Activated T-cell treated with anti-CD3 and anti-CD28 coated beads for 24 hours (primary cell): ENCODE results near the gene SOBP.
"Not testable (repeated sequence)": the region's sequence is repeated elsewhere in the genome, so short reads cannot be mapped to it uniquely, and the experiment has no call there.

Source experiments
- DNase-seq: peaks from one replicate; pipeline ENCODE4 v3.0.0-alpha.2; 2020; ENCODE audit warnings: low read depth

Gene SOBP

DNA sequence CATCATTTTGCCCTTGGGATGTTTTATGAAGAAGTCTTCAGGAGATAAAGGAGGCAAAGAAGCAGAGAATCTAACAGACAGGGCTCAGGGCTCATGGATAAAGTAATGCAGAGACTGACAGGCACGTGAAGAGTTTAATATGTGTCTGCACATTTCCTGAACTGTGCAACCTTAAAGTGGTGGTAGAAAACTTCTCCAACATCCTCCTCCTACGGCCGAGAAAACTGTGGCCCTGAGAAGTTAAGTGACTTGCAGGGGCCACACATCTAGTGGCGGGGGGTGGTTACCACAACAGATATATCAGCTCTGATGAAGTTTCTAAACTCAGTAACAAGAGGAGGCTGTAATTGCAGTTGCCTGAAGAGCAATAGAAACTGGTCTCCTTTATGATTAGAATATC is 61.0 kb downstream of the SOBP start:
- DNase-seq = no peak

DNA sequence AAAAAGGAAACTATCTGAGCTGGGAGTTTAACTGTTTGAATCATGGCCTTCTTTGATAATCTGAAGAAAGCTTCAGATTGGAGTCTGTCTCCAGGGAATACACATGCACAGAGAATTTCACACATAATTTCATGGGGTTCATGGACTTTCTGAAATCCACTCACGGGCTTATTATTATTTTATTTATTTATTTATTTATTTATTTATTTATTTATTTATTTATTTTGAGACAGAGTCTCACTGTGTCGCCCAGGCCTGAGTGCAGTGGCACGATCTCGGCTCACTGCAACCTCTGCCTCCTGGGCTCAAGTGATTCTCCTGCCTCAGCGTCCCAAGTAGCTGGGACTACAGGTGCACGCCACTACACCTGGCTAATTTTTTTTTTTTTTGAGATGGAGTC is 63.2 kb downstream of the SOBP start:
- not testable (repeated sequence) for DNase-seq

DNA sequence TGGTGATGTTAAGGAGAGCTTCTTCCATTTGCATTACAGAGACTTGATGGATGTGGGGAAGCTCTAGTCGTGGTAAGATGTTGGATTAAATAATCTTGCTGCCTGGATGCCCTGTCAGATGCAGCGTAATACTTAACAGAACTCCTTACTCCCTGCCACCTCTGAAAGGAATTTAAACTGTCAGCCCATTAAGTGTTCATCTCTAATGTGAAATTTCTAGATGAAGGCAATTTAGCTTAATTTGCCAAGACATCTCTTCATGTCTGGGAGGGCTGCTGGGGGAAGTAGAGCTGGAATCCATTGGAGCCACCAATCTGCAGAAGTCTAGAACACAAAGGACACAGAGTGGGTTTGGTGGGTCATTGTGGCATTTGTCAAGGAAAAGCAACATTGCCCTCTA is 64.4 kb downstream of the SOBP start:
- no peak for DNase-seq

- no peak for DNase-seq
These were observed 65.0 kb downstream of the SOBP start for GRCh38 chr6:107554918-107555317.

GRCh38 chr6:107555449-107555848 is 65.5 kb downstream of the SOBP start:
- no peak for DNase-seq

DNA sequence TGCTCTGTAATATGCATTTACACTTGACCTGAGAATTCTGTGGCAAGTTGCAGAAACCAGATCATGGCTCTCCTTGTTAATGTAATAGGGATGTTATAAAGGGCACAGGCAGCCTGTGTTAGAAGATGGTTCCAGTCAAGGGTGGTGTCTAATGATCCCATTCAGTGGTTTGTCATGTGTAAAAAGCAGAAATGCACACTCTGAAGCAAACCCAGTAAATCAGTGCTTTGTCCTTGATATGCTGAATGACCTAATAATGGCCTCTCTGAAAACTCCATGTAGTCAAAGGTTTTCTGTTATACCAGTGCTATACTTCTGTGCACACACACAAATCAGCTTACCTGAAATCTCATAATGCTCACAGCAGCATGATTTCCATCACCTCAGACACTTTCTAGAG is 66.2 kb downstream of the SOBP start:
- DNase-seq = no peak

DNA sequence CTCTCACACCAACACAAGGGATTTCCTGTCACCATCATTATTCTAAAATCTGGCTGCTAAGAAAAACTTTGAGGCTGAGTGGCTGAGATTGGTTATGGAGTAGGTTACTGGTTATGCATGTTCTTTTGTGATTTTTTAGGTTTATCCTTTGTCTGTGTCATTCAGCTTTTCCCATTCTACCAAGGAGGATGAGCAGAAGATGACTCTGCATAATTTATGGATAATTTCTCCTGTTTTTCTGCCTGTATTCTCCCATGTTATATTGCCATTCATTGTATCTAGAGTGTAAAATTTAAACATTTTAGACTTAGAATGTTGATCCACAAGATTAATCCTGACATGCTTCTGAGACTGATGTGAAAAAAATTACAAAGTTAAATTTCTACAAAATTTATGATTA is 67.8 kb downstream of the SOBP start:
- no peak for DNase-seq

DNA sequence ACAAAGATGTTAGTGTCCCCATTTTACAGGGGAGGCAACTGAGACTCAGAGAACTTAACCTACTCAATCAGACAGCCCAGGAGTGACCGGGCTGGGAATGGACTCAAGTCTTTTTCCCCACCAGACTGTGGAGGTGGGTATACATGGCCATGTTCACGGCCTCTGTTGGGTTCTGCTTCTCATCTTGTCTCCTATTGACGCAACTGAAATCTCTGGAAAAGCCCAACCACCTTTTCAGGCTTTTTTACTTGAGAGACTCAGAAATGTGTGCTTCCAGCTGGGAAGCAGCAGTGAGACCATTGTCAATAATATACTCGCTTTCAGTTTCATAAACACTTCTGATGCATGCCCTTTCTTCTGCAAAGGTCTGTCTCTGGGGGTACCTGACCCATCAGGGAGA is 70.7 kb downstream of the SOBP start:
- DNase-seq = no peak

GRCh38 chr6:107561306-107561705 is 71.4 kb downstream of the SOBP start:
- no peak for DNase-seq

DNA sequence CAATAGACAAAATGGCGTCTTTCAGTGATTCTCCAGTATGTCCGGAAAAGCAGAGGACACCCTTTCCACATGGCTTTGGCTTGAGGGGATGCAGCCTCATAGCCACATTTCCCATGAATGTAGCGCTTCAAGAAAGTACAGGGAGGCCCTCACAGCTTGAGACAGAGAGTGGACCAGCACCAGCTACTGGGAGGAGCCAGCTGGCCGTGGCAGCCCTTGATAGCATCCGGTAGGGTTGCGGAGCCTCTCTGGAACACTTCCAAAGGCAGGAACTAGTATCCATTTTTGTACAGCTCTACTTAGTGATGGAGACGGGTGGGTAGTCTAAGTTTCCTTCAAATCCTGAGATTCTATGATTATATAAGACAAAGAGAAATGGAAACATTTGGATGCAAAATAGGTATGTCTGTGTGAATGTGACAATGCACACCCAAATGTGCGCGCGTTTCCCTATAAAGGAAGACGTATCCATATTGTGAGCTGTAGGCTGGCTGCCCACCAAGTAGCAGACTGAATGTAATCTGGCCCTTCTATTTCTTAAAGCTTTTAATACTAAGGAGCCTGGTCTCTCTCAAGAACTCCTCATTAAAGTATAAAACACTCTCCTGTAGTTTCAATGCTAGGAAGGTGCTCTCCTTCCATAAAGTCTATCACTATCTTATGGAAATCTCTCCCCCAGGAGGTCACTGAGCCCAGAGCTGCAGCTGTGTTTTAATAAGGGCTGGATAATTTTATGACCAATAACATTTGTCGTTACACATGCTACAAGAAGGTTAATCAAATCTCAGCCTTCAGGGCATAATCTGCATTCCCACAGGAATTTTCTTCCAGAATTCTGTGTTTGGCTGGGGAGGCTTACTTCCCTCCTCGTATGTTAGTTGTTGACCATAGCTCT is 74.0 kb downstream of the SOBP start:
- DNase-seq = no peak

- no peak for DNase-seq
These were observed 74.7 kb downstream of the SOBP start for GRCh38 chr6:107564589-107564951.

DNA sequence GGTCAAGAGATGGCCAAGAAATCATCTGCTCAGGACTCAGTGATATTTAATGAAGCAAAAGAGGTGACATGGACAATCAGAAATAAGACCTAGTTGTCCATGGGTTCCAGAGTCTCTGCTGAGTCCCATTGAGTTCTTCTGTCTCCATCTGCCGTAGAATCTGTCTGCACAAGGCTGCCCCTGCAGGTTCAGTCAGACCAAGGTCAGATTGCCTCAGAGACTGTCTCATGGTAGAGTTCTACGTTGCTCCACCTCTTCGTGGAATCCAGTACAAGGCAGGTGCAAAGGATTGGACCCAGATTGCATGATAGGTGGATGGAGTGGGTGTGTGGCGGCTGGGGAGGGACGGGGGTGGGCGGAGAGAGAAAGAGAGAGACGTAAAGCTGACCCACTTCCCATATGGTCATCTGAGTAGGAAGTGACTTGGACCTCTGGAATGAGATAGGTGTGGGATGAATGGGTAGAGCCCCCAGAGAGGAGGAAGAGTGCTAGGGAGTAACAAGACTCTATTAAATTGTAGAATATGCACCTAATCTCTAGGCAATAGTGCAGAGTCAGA is 75.3 kb downstream of the SOBP start:
- no peak for DNase-seq

DNA sequence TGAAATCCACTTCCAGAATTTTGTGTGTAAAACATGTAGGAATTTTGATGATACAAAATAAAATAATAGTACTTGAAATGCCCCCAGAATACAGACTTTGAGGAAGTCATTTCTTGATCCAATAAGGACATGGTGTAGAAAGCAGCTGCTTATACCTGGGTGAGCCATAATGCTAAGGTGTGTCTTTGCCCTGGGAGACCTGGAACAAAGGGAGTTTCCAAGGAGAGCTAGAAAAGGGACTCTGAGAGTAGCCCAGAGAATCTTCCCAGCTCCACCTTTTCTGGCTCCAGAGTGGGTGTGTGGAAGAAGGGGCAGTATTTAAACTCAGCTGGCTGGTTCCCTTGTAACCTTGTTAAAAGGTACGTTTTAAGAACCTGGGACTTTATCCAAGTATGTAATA is 77.7 kb downstream of the SOBP start:
- DNase-seq = no peak

DNA sequence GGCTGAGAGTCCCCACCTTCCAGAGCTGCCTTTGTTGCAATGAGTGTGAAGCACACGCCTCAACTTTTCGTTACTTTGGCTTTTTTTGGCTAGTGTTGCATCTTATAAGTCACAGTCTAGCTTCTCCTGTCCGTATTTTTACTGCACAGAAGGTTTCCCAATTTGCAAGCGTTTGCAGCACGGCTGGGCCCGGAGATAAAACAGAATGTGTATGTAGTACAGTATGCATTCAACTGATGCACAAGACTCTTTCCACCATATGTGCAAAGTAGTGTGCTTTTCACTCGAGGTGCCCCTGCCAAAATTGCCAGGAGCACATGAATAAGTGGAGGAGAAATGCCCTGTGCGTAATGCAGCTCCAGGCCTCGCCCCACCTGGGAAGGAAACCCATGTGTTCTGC is 79.6 kb downstream of the SOBP start:
- no peak for DNase-seq

GRCh38 chr6:107571354-107571753 is 81.4 kb downstream of the SOBP start:
- no peak for DNase-seq

- DNase-seq = no peak
These were observed 83.0 kb downstream of the SOBP start for GRCh38 chr6:107572886-107573285.

- DNase-seq = no peak
These were observed 84.9 kb downstream of the SOBP start for GRCh38 chr6:107574856-107575255.

GRCh38 chr6:107576852-107577251 is 86.9 kb downstream of the SOBP start:
- no peak for DNase-seq

- no peak for DNase-seq
These were observed 88.9 kb downstream of the SOBP start for GRCh38 chr6:107578642-107579341.

DNA sequence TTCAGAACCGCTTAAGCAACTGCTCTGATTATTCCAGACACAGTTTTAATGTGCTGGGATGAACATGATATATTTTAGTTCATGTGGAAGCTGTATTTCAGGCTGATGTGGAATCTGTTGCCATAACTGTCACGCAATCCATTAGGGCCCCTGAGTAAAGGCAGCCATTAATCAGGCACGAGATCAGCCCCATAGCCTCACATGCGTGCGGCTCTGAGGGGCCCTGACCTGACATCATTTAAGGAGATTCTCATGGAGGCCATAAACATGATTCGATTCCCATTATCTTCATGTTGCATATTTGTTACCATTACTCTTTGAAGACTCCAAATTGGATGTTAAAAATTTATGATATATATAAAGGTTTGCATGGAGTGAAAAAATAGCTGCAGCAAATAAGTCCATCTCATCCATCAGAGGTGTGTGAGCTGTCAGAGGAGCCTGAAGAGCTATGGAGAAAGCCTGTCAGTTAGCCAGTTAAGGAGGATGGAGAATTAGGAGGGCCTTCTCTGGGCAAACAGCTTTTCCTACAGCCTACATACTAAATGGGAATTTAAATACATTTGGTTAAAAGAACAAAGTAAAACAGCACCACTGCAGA is 89.6 kb downstream of the SOBP start:
- no peak for DNase-seq

DNA sequence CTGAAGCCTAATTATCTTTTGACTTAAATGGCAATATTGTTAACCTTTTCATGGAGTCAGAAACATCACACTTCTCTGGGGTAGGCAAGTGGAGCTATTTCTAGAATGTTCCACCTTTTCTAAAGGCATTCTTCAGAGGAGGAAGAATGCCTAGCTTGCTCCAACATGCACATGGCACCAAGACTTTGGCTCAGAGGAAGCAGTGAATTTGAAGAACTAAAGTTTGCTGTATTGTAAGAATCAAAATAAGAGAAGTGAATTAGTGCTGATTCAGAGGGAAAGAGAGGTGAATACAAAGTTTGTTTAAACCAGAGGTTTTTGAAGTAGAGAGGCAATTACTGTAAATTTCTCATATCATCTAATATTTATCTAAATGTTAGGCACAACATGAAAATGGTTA is 92.2 kb downstream of the SOBP start:
- no peak for DNase-seq

DNA sequence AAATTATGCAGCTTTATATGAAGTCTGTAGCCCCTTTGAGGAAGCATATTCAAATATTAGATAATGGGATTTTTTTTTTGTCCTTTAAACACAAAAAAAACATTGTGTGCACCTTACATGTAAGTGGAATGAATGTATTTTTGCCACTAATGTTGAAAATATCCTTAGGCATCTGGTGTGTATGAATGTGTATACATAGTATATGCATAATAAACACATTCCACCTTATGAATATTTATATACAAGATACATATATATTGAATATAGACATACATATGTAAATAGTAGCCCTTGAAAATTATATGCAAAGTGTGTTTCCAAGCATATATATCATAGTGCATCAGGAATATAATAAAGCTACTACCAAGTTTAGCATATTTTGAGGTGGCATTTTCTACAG is 94.8 kb downstream of the SOBP start:
- DNase-seq = no peak
